H1 (cell line): Measurements from ENCODE around the gene SMTNL1. TPM values are rescaled to one million over a fixed set of nuclear protein-coding genes. Genes with fewer than 3 reads are reported as not detected.

Experiments
- ASH2L ChIP-seq: fragments of 200-600, 300-600 bp; sonication (generic); IDR thresholded peaks from one replicate; pipeline ENCODE4 v1.7.1; 2017; ENCODE audit warnings: low read length
- CBX5 ChIP-seq: fragments of 300-800, 300-1000 bp; sonication (generic); IDR thresholded peaks from 2 replicates; pipeline ENCODE4 v1.7.1; 2016; ENCODE audit warnings: antibody characterized with exemption, low read length, low read depth
- EZH2 ChIP-seq: fragments of 200-600 bp; sonication (generic); IDR thresholded peaks from 2 replicates; pipeline ENCODE4 v1.7.1; 2012; ENCODE audit warnings: low read depth, mild to moderate bottlenecking, moderate library complexity, low read length, inconsistent platforms; ENCODE audit not compliant: severe bottlenecking
- PHF8 ChIP-seq: fragments of 200-600 bp; sonication (generic); conservative IDR thresholded peaks from 2 replicates; pipeline ENCODE4 v1.7.1; 2012; ENCODE audit warnings: low read depth, mild to moderate bottlenecking, inconsistent platforms, low read length, moderate library complexity
- RAD21 ChIP-seq, 2 experiments: IDR thresholded peaks in 1 of 2; conservative IDR thresholded peaks in 1 of 2; 2 replicates each; pipeline ENCODE4 v1.6.1; 2011; ENCODE audit warnings: low read depth in 2 of 2, low read length in 2 of 2, improper control_type of control experiment in 1 of 2, inconsistent platforms in 1 of 2, mild to moderate bottlenecking in 1 of 2, moderate library complexity in 1 of 2
- YY1 ChIP-seq: IDR thresholded peaks from 2 replicates; pipeline ENCODE4 v1.6.1; 2011; ENCODE audit warnings: low read depth, mild to moderate bottlenecking, low read length
- polyA plus RNA-seq, 7 experiments: library from polyadenylated mRNA; depleted of rRNA in 3 of 7; stranded (reverse) in 5 of 7; unstranded in 2 of 7; fragments of >200 nt in 5 of 7; fragments of 200-250 nt in 2 of 7; gene quantifications; 1 replicate in 5 of 7; 2 replicates in 1 of 7; 4 replicates in 1 of 7; pipeline versions ENCODE4 v1.2.1 to v1.2.3, GENCODE V29; 2011 to 2013; ENCODE audit warnings: missing spikeins in 2 of 7, mixed read lengths in 2 of 7
- total RNA-seq: library from RNA; stranded (reverse); fragmentation: NEBNext Ultra II Directional; extraction: Animal tissue kit (Norgen Biotek cat#: 25700); gene quantifications from 2 replicates; pipeline ENCODE4 v1.2.1, GENCODE V29; 2021
- TF ChIP-seq, protein P1 (sequence below): IDR thresholded peaks from 2 replicates; pipeline ENCODE4 v1.6.1; 2012; ENCODE audit warnings: inconsistent platforms

Gene SMTNL1
- total and polyA plus RNA-seq, 2 of the 8 experiments (the other 6 are each of a cell fraction or from before 2014, with no cell fraction given) = 0.18 TPM; not detected in 1

DNA sequence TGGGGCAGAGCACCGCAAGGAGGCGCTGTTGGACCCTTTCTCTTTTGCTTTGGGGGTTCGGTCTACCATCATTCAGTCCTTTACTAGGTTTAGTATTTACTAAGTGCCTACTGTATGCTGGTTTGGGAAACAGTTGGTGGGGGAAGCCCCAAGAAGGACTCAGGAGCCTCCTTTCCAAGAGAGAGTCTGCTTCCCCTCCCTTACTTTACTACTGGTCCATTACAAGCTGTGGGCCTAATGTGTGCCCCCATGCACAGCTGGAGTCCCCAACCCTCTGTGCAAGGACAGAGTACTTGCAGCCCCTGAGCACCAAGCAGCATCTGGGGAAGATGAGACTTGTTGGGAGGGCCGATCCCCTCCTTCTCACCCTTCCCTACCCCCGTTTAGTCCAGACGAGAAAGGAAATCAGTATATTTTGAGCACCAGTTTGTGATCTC, 31.0 kb downstream of the SMTNL1 start (continued):
- TF ChIP-seq RAD21 (IDR thresholded peaks at IDR 0.05 in 1 of 2, conservative IDR thresholded peaks at IDR 0.05 in 1 of 2; ENCODE audit: low read depth in 2 of 2, low read length in 2 of 2) = peak; percentile 92 to 93
- peak; percentile 34 for TF ChIP-seq ASH2L
- no peak for TF ChIP-seq CBX5
- no peak; the same call in 1 of the 2 replicates for TF ChIP-seq PHF8
- TF ChIP-seq, protein P1, sequence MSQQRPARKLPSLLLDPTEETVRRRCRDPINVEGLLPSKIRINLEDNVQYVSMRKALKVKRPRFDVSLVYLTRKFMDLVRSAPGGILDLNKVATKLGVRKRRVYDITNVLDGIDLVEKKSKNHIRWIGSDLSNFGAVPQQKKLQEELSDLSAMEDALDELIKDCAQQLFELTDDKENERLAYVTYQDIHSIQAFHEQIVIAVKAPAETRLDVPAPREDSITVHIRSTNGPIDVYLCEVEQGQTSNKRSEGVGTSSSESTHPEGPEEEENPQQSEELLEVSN = no peak
- TF ChIP-seq EZH2 = no peak
- TF ChIP-seq YY1 = peak; percentile 35; the same call in 1 of the 2 replicates
